ENCODE results near the gene CYSRT1.

The CYSRT1 gene

DNA sequence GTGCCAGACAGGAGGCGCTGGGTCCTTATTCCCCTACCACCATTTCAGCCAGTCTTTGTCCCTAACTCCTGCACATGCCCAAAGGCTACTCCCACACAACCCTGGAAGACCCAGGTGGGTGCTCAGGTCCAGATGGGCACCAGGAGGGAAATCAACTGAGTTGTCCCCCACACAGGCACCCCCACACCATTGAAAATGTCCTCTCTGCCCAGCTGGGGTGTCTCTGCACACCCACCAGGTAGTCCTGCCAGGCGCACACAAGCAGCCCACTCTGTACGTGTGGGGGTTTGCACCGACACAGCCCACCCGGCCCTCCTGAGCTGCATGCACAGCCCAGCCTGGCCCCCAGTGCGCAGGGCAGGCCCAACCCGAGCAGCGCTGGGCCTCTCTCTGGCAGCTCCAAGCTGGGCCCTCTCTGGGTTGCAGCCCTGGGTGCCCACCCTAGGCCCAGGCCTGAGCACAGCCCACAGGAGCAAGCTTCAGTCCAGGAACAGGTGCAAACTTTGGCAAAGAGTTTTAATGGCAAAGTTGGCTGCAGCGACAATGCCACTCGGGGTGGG is 5.1 kb upstream of the CYSRT1 start:
- DNase-seq (ENCODE audit: low spot score), result no peak
- TF ChIP-seq, protein P1, sequence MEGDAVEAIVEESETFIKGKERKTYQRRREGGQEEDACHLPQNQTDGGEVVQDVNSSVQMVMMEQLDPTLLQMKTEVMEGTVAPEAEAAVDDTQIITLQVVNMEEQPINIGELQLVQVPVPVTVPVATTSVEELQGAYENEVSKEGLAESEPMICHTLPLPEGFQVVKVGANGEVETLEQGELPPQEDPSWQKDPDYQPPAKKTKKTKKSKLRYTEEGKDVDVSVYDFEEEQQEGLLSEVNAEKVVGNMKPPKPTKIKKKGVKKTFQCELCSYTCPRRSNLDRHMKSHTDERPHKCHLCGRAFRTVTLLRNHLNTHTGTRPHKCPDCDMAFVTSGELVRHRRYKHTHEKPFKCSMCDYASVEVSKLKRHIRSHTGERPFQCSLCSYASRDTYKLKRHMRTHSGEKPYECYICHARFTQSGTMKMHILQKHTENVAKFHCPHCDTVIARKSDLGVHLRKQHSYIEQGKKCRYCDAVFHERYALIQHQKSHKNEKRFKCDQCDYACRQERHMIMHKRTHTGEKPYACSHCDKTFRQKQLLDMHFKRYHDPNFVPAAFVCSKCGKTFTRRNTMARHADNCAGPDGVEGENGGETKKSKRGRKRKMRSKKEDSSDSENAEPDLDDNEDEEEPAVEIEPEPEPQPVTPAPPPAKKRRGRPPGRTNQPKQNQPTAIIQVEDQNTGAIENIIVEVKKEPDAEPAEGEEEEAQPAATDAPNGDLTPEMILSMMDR (IDR thresholded peaks at IDR 0.05; ENCODE audit: extremely low read depth, missing control alignments), result no peak

DNA sequence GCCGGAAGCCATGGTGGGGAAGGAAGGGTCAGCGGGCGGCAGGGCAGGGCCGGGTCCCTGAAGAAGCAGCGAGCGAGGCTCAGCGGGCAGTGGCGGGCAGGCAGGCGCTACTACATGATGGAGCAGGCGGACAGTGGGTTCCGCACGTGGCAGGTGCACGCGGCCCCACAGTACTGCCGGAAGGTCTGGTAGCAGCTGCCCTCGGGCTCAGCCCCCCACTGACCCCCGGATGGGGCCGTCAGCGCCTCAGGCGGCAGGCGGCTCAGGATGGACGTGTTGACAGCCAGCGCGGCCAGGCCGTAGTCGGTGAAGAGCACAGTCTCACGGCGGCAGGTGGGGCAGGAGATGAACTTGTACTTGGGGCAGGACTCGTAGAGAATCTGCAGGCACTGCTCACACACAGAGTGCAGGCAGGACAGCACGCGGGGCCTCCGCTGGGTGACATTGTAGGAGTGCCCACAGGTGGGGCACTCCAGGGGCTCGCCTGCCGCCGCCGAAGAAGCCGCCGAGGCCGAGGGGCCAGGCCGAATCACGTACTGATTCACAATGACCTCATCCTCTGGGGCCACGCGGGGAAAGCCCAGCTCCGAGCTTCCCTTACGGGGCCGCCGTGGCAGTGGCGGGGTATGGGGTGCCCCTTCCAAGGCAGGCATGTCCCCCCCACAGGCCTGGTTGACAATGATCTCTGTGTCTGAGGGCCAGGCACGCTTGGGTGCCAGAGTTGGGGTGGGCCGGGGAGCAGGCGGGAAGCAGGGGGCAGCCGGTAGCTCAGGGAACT is 4.5 kb upstream of the CYSRT1 start:
- TF ChIP-seq, protein P1 (IDR thresholded peaks at IDR 0.05; ENCODE audit: extremely low read depth, missing control alignments), result no peak
- no peak for DNase-seq (ENCODE audit: low spot score)

DNA sequence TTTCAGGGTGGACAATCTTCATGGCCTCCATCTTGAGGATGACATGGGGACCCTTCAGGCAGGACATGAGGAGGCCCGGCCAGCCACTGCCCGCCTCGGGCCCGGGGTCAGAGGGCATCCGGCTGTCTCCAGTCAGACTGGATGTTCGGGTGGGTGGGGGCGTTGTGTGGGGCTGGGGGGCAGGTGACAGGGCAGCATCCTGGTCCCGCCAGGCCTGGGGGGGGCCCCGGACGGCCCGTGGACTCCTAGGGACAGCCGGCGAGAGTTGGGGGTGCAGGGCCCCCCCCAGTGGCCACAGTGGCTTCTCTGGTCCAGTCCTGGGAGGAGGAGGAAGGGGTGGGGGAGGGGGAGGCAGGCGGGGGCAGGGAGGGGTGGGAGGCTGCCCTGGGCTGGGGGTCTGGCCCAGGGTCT is 3.9 kb upstream of the CYSRT1 start:
- TF ChIP-seq, protein P1 (IDR thresholded peaks at IDR 0.05; ENCODE audit: extremely low read depth, missing control alignments), result no peak
- DNase-seq (ENCODE audit: low spot score), result no peak

DNA sequence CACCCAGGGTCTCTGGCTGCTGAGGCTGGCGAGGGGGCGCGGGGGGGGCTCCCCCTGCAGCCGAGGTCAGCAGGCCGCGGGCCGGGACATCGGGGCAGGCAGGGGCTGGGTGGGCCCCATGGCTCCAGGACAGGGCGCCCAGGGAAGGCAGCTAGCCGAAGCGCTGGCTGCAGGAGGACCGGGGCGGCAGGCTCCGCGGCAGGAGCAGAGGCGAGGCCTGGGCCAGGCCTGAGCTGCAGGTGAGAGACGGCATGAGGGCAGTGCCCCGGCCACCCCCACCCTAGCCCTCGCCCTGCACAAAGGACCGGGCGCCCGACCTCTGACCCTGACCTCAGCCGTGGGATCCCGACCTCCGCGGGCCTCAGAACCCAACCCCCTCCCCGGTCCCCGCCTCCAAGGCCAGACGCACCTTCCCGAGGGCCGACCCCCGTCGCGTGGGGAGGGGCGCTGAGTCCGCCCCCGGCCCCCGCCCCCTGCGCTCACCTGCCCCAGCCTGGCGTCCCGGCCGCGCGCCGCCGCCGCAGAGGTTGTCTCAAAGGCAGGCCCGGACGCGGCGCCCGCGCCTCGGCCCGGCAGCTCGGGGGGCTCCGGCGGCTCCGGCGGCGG is 3.4 kb upstream of the CYSRT1 start:
- peak; percentile 58 for DNase-seq (ENCODE audit: low spot score)
- TF ChIP-seq, protein P1 (IDR thresholded peaks at IDR 0.05; ENCODE audit: extremely low read depth, missing control alignments), result no peak

DNA sequence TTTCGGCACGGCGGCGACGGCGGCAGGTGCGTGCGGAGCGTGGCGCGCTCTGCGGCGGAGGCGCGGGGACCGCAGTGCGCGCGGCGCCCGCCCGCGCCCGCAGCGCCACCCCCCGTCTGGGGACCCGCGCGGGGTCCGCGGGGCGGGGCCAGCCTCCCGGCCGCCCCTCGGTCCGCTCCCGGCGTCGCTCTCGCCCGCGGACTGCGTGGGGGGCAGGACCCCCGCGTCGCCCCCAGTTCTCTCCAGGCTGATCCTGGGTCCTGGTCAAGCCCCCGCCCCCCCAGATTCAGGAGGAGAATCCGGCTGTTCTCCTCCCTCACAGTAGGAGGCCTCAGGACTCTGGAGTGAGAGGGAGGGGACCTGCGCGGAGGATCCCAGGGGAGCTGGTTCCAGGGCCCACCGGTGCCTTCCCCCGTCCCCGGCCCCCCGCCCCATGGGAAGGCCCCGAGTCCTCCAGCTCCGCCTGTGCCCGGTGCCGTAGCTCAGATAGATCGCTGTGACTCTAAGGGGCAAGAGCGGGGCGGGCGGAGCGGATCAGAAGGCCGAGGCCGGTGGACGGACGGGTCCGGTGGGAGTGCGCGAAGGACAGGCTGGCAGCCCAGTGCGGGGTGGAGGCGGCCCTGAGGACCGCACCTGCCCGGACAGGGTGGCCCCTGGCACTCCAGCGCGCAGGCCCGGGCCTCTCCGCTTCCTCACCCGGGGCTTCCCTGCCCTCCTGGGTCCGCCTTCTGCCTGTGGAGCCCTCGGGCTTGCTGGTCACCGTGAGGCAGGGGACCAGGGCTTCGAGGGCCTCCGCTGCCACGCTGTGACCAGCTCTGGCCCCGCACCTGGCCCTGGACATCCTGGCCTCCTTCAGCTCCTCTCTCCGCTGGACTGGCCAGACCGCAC is 2.5 kb upstream of the CYSRT1 start, which contains the start of gene RNF208:
TSS of gene RNF208 (minus strand) at position 51 of the 888 bp plus-strand sequence. CDS start 1,028 bp downstream, outside the sequence.
- peak; percentile 65 for DNase-seq (ENCODE audit: low spot score)
- TF ChIP-seq, protein P1 (IDR thresholded peaks at IDR 0.05; ENCODE audit: extremely low read depth, missing control alignments), result no peak

DNA sequence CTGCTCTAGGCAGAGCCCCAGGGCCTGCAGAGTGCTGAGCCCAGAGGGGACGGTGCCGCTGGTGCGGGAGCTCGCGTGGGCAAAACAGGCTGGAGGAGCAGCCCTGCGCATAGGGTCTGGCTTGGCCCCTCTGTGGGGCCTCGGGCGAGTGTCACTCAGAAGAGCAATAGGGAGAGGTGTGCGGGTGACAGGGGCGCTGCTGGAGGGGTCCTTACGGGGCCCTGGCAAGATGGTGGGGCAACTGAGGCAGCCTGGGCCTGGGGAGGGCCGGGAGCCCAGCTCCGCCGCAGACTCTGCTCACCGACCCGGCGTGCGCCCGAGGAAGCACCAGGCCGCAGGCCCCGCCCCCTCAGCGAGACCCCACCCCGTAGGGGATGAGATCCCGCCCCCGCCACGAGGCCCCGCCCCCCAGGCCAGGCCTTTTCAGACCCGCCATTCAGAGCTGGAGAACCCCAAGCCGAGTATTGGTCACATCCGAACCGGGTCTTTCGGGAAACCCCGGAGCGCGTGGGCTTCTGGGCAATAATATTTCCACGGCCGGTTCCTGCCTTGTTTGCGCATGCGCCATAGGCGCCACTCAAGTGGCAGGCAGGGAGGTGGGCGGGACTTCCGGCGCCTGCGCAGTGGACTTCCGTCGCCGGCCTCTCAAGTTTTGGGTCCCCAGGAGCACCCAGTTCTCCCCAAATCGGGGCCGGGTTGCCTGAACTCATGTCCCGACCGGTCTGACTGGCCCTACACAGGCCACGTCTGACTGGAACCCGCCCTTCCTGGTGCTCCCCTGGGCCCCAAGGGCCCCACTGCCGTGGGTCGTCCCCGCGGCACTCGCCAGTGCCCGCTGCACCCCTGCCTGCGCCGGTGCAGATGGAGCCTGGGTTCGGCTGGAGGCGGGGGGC is 1.6 kb upstream of the CYSRT1 start:
- TF ChIP-seq, protein P1 (IDR thresholded peaks at IDR 0.05; ENCODE audit: extremely low read depth, missing control alignments), result no peak
- DNase-seq (ENCODE audit: low spot score), result peak; percentile 99

All from GM20000 (cell line).